Tibial nerve (tissue), 4 donors: Measurements from ENCODE around the gene PCDH9. TPM values are rescaled to one million over a fixed set of nuclear protein-coding genes. Genes with fewer than 3 reads are reported as not detected.

ENCODE experiments used
- DNase-seq, 2 donors: peaks; one replicate each; pipeline ENCODE4 v3.0.0-alpha.2; 2019; ENCODE audit warnings: low spot score in 2 of 2
- H3K27ac ChIP-seq, 4 donors: fragments of 200-600 bp; sonication (generic) in 3 of 4; one replicate each; pipeline ENCODE4 v1.5.1; 2017 to 2019; ENCODE audit warnings: mild to moderate bottlenecking in 1 of 4
- H3K27me3 ChIP-seq, 2 donors: fragments of 200-600 bp; sonication (generic) in 1 of 2; one replicate each; pipeline versions ENCODE4 v1.5.1 to v1.6.0; 2017 to 2019
- H3K36me3 ChIP-seq, 3 donors: fragments of 200-600 bp; sonication (generic); one replicate each; pipeline ENCODE4 v1.5.1; 2018 to 2019
- H3K4me1 ChIP-seq, 4 donors: fragments of 200-600 bp; sonication (generic) in 3 of 4; one replicate each; pipeline ENCODE4 v1.5.1; 2017 to 2019
- H3K4me3 ChIP-seq, 4 donors: fragments of 200-600 bp; sonication (generic) in 3 of 4; one replicate each; pipeline ENCODE4 v1.5.1; 2017 to 2019; ENCODE audit warnings: mild to moderate bottlenecking in 1 of 4, moderate library complexity in 1 of 4
- H3K9me3 ChIP-seq, 4 donors: fragments of 200-600 bp; sonication (generic) in 3 of 4; one replicate each; pipeline ENCODE4 v1.5.1; 2017 to 2019
- CTCF ChIP-seq, 5 experiments: fragments of 200-600 bp in 3 of 5; fragments of 450-650 bp in 2 of 5; sonication (generic) in 3 of 5; IDR thresholded peaks; one replicate each; pipeline ENCODE4 v1.5.1; 2016 to 2019; ENCODE audit warnings: antibody characterized with exemption in 5 of 5, mild to moderate bottlenecking in 3 of 5, moderate library complexity in 2 of 5
- EP300 ChIP-seq, 2 donors: sonication (generic); formaldehyde crosslinking; IDR thresholded peaks; one replicate each; pipeline ENCODE4 v1.6.1; 2017; ENCODE audit warnings: antibody characterized with exemption in 2 of 2, mild to moderate bottlenecking in 1 of 2
- POLR2A ChIP-seq, 2 donors: fragments of 450-650 bp; IDR thresholded peaks; one replicate each; pipeline ENCODE4 v1.6.1; 2017; ENCODE audit warnings: antibody characterized with exemption in 2 of 2, mild to moderate bottlenecking in 2 of 2, moderate library complexity in 2 of 2
- WGBS, 2 donors: methylation state at CpG; one replicate each; pipeline ENCODE4 v1.1.5; 2018; 5-methylcytosine and 5-hydroxymethylcytosine counted together
- total RNA-seq, 4 donors: library from RNA; depleted of rRNA; stranded (reverse); fragments of >200 nt; gene quantifications; one replicate each; pipeline ENCODE4 v1.1.0, GENCODE V29; 2016

Gene PCDH9
- total RNA-seq, 4 donors from 2014 or later = 11.8 to 28.6 (median 14.4) TPM

GRCh38 chr13:66995203-66995611 is 234.9 kb downstream of the PCDH9 start:
- Histone ChIP-seq H3K27me3 (no peaks in the 10 kb centered on the region), H3K4me1 (peaks cover 0 to 3% (median 0%) of the 10 kb centered on the region in 4 donors), H3K36me3 (no peaks in the 10 kb centered on the region), H3K9me3 (no peaks in the 10 kb centered on the region), H3K4me3 (no peak overlapping the region), H3K27ac (no peak overlapping the region)
- WGBS, 2 donors = 69% methylated on average over 5 of the region's 5 CpGs
- no peak for TF ChIP-seq POLR2A (IDR thresholded peaks at IDR 0.05)
- TF ChIP-seq CTCF (IDR thresholded peaks at IDR 0.05) = no peak
- TF ChIP-seq EP300 (IDR thresholded peaks at IDR 0.05) = no peak
- DNase-seq = no peak

- Histone ChIP-seq H3K4me1 (peaks cover 0 to 3% (median 0%) of the 10 kb centered on the region in 4 donors), H3K27me3 (no peaks in the 10 kb centered on the region), H3K27ac (peak overlapping the region in 2 of 4 donors; percentile 12 to 21), H3K36me3 (no peaks in the 10 kb centered on the region), H3K9me3 (no peaks in the 10 kb centered on the region), H3K4me3 (peak overlapping the region in 2 of 4 donors; percentile 13 to 30)
- peak in 1 of 5 experiments; percentile 0 for TF ChIP-seq CTCF (IDR thresholded peaks at IDR 0.05)
- no peak for TF ChIP-seq POLR2A (IDR thresholded peaks at IDR 0.05)
- no peak for TF ChIP-seq EP300 (IDR thresholded peaks at IDR 0.05)
- no peak for DNase-seq
- 60 to 62% methylated on average over 9 of the region's 9 CpGs for WGBS, 2 donors
Measured at GRCh38 chr13:66994517-66995202, 235.5 kb downstream of the PCDH9 start.

- Histone ChIP-seq H3K27me3 (no peaks in the 10 kb centered on the region), H3K9me3 (no peaks in the 10 kb centered on the region), H3K4me3 (peak overlapping the region in 3 of 4 donors; percentile 9 to 30 (median 13)), H3K4me1 (peaks cover 0 to 3% (median 0%) of the 10 kb centered on the region in 4 donors), H3K27ac (peak overlapping the region in 2 of 4 donors; percentile 12 to 21), H3K36me3 (no peaks in the 10 kb centered on the region)
- peak in 1 of 2 donors; percentile 15 for TF ChIP-seq EP300 (IDR thresholded peaks at IDR 0.05)
- peak; percentile 26 to 60 (median 38) for TF ChIP-seq CTCF (IDR thresholded peaks at IDR 0.05)
- no peak for TF ChIP-seq POLR2A (IDR thresholded peaks at IDR 0.05)
- 27 to 36% methylated on average over 13 of the region's 13 CpGs for WGBS, 2 donors
- DNase-seq = peak; percentile 28 to 45
Measured at GRCh38 chr13:66994097-66994496, 236.0 kb downstream of the PCDH9 start.

GRCh38 chr13:66992719-66993118 is 237.4 kb downstream of the PCDH9 start:
- H3K27ac ChIP-seq = no peak overlapping the region
- 83 to 85% methylated on average over 2 of the region's 2 CpGs for WGBS, 2 donors
- TF ChIP-seq EP300 (IDR thresholded peaks at IDR 0.05) = no peak
- TF ChIP-seq POLR2A (IDR thresholded peaks at IDR 0.05) = no peak
- TF ChIP-seq CTCF (IDR thresholded peaks at IDR 0.05) = no peak

GRCh38 chr13:66992183-66992582 is 238.0 kb downstream of the PCDH9 start:
- H3K4me3 ChIP-seq = no peak overlapping the region
- no peaks in the 10 kb centered on the region for H3K27me3 ChIP-seq
- no peak for TF ChIP-seq CTCF (IDR thresholded peaks at IDR 0.05)
- TF ChIP-seq POLR2A (IDR thresholded peaks at IDR 0.05) = no peak
- TF ChIP-seq EP300 (IDR thresholded peaks at IDR 0.05) = no peak
- H3K27ac ChIP-seq = no peak overlapping the region
- no peak for DNase-seq
- no peaks in the 10 kb centered on the region for H3K9me3 ChIP-seq
- no peaks in the 10 kb centered on the region for H3K36me3 ChIP-seq
- peaks cover 0 to 3% (median 0%) of the 10 kb centered on the region in 4 donors for H3K4me1 ChIP-seq
- 28 to 44% methylated on average over 3 of the region's 3 CpGs for WGBS, 2 donors

More at GRCh38 chr13:66992719-66993118, 237.4 kb downstream of the PCDH9 start:
- no peaks in the 10 kb centered on the region for H3K27me3 ChIP-seq
- DNase-seq = no peak
- no peaks in the 10 kb centered on the region for H3K36me3 ChIP-seq
- no peaks in the 10 kb centered on the region for H3K9me3 ChIP-seq
- no peak overlapping the region for H3K4me3 ChIP-seq
- H3K4me1 ChIP-seq = peaks cover 0 to 3% (median 0%) of the 10 kb centered on the region in 4 donors
